HEK293T (cell line): Measurements from ENCODE around the gene ZNF48.

Experiments
- CTCF ChIA-PET: fragments of 350-600 bp; formaldehyde crosslinking; extraction: SDS; loops from one replicate; lab custom pipeline; 2021; ENCODE audit warnings: antibody characterized with exemption, inconsistent platforms; lab: Yijun Ruan, JAX
- POLR2A ChIA-PET: fragments of 350-600 bp; formaldehyde crosslinking; extraction: SDS; loops from one replicate; lab custom pipeline; 2020; ENCODE audit warnings: antibody characterized with exemption, inconsistent platforms; lab: Yijun Ruan, JAX
- DNase-seq: peaks from one replicate; pipeline ENCODE4 v3.0.0; 2012; ENCODE audit warnings: mixed read lengths; ENCODE audit errors: extremely low spot score
- ARNT ChIP-seq: fragments of 450-650 bp; IDR thresholded peaks from 2 replicates; pipeline ENCODE4 v1.6.1; 2017; ENCODE audit warnings: mild to moderate bottlenecking
- BHLHE40 ChIP-seq: fragments of 450-650 bp; IDR thresholded peaks from 2 replicates; pipeline ENCODE4 v1.6.1; 2016; ENCODE audit warnings: mild to moderate bottlenecking, moderate library complexity, borderline replicate concordance
- CTBP1 ChIP-seq: fragments of 450-650 bp; IDR thresholded peaks from 2 replicates; pipeline ENCODE4 v1.6.1; 2016; ENCODE audit warnings: borderline replicate concordance
- ELF4 ChIP-seq: fragments of 450-650 bp; IDR thresholded peaks from 2 replicates; pipeline ENCODE4 v1.6.1; 2017; ENCODE audit warnings: antibody characterized with exemption
- FOXA1 ChIP-seq: fragments of 450-650 bp; IDR thresholded peaks from 2 replicates; pipeline ENCODE4 v1.6.1; 2016; ENCODE audit warnings: mild to moderate bottlenecking
- FOXK2 ChIP-seq: fragments of 450-650 bp; IDR thresholded peaks from 2 replicates; pipeline ENCODE4 v1.6.1; 2016; ENCODE audit warnings: mild to moderate bottlenecking
- FOXM1 ChIP-seq: fragments of 450-650 bp; IDR thresholded peaks from 2 replicates; pipeline ENCODE4 v1.6.1; 2017; ENCODE audit warnings: mild to moderate bottlenecking, borderline replicate concordance
- HDGF ChIP-seq: fragments of 450-650 bp; IDR thresholded peaks from 2 replicates; pipeline ENCODE4 v1.6.1; 2017; ENCODE audit warnings: antibody characterized with exemption, borderline replicate concordance
- L3MBTL2 ChIP-seq: fragments of 450-650 bp; conservative IDR thresholded peaks from 2 replicates; pipeline ENCODE4 v1.6.1; 2016; ENCODE audit warnings: mild to moderate bottlenecking
- LEF1 ChIP-seq: fragments of 450-650 bp; IDR thresholded peaks from 2 replicates; pipeline ENCODE4 v1.6.1; 2017; ENCODE audit warnings: mild to moderate bottlenecking, borderline replicate concordance
- NFRKB ChIP-seq: fragments of 450-650 bp; IDR thresholded peaks from 2 replicates; pipeline ENCODE4 v1.6.1; 2016; ENCODE audit warnings: mild to moderate bottlenecking, moderate library complexity
- PKNOX1 ChIP-seq: fragments of 450-650 bp; IDR thresholded peaks from 2 replicates; pipeline ENCODE4 v1.6.1; 2016
- SP1 ChIP-seq: fragments of 450-650 bp; IDR thresholded peaks from 2 replicates; pipeline ENCODE4 v1.6.1; 2017
- SUZ12 ChIP-seq: fragments of 450-650 bp; IDR thresholded peaks from 2 replicates; pipeline ENCODE4 v1.6.1; 2016; ENCODE audit warnings: mild to moderate bottlenecking
- TARDBP ChIP-seq: fragments of 450-650 bp; IDR thresholded peaks from 2 replicates; pipeline ENCODE4 v1.6.1; 2016
- ZNF384 ChIP-seq: fragments of 450-650 bp; IDR thresholded peaks from 2 replicates; pipeline ENCODE4 v1.6.1; 2016

The ZNF48 gene

GRCh38 chr16:30366511-30366910 is 28.7 kb upstream of the ZNF48 start:
- no peak for DNase-seq
- ChIA-PET POLR2A (interaction anchor here (1.6 to 6.0 kb wide), 3 partner anchors 9 to 29 kb away, joined by 6 to 95 read pairs (median 6); partner anchors contain the start of genes CD2BP2 and ZNF48), CTCF (no interaction called here)
- TF ChIP-seq FOXA1 (no peak), FOXM1 (no peak), CTBP1 (no peak), TARDBP (no peak)

- ChIA-PET POLR2A (interaction anchor here (0.6 to 6.0 kb wide), 5 partner anchors 9 to 40 kb away, joined by 4 to 95 read pairs (median 6); partner anchors contain the start of genes CD2BP2, ZNF48 and ZNF771), CTCF (interaction anchor here (0.9 kb wide), 1 partner anchor 28 kb away, joined by 3 read pairs; no protein-coding TSS in a partner anchor)
- TF ChIP-seq ELF4 = no peak
- TF ChIP-seq SP1 = no peak
- TF ChIP-seq TARDBP = no peak
- no peak for TF ChIP-seq NFRKB
- no peak for TF ChIP-seq FOXK2
- TF ChIP-seq SUZ12 = no peak
- no peak for TF ChIP-seq L3MBTL2
- DNase-seq = no peak
Observed at GRCh38 chr16:30367349-30368009, 27.7 kb upstream of the ZNF48 start.

- ChIA-PET CTCF (interaction anchor here (0.9 to 1.3 kb wide), 3 partner anchors 9 to 41 kb away, joined by 3 to 6 read pairs (median 5); no protein-coding TSS in a partner anchor), POLR2A (interaction anchor here (0.9 to 6.0 kb wide), 8 partner anchors 8 to 266 kb away, joined by 3 to 95 read pairs (median 6); partner anchors contain the start of genes CD2BP2, ZNF48, ZNF689 and ZNF771)
- no peak for TF ChIP-seq BHLHE40
- TF ChIP-seq SUZ12 = no peak
- TF ChIP-seq ELF4 = no peak
- no peak for TF ChIP-seq FOXM1
- no peak for TF ChIP-seq L3MBTL2
- no peak for TF ChIP-seq NFRKB
- TF ChIP-seq FOXK2 = no peak
- TF ChIP-seq LEF1 = no peak
- TF ChIP-seq HDGF = no peak
- no peak for TF ChIP-seq PKNOX1
- no peak for TF ChIP-seq ZNF384
- no peak for TF ChIP-seq CTBP1
- DNase-seq = no peak
Observed at GRCh38 chr16:30368122-30368791, 27.0 kb upstream of the ZNF48 start.

GRCh38 chr16:30368792-30369090 is 26.5 kb upstream of the ZNF48 start:
- POLR2A ChIA-PET = interaction anchor here (0.6 to 6.0 kb wide), 9 partner anchors 9 to 294 kb away, joined by 3 to 95 read pairs (median 4); partner anchors contain the start of genes CD2BP2, ZNF48, ZNF689 and ZNF771
- CTCF ChIA-PET = interaction anchor here (1.1 to 1.3 kb wide), 2 partner anchors 9 to 41 kb away, joined by 5 to 6 read pairs; no protein-coding TSS in a partner anchor
- no peak for TF ChIP-seq FOXA1
- no peak for TF ChIP-seq ZNF384
- no peak for TF ChIP-seq PKNOX1
- TF ChIP-seq L3MBTL2 = no peak
- no peak for TF ChIP-seq HDGF
- TF ChIP-seq BHLHE40 = no peak
- no peak for TF ChIP-seq SUZ12
- no peak for DNase-seq

- TF ChIP-seq ARNT (no peak), SUZ12 (no peak), L3MBTL2 (no peak), HDGF (no peak), NFRKB (no peak), ELF4 (no peak), TARDBP (no peak), BHLHE40 (no peak), CTBP1 (no peak), FOXK2 (no peak)
- no peak for DNase-seq
- ChIA-PET POLR2A (interaction anchor here (0.6 to 6.0 kb wide), 11 partner anchors 9 to 295 kb away, joined by 3 to 95 read pairs (median 4); partner anchors contain the start of genes CD2BP2, TBX6, ZNF48 and ZNF689), CTCF (interaction anchor here (0.6 to 1.3 kb wide), 3 partner anchors 10 to 301 kb away, joined by 3 to 6 read pairs (median 5); no protein-coding TSS in a partner anchor)
Observed at GRCh38 chr16:30369091-30369937, 25.9 kb upstream of the ZNF48 start.

GRCh38 chr16:30369938-30370455 is 25.2 kb upstream of the ZNF48 start:
- ChIA-PET CTCF (interaction anchor here (0.6 to 1.3 kb wide), 3 partner anchors 38 to 302 kb away, joined by 3 to 8 read pairs (median 6); partner anchors contain the start of gene ZNF771), POLR2A (interaction anchor here (1.0 to 6.0 kb wide), 8 partner anchors 13 to 562 kb away, joined by 3 to 95 read pairs (median 6); partner anchors contain the start of genes CD2BP2, TBX6, ZNF48 and ZNF771)
- no peak for DNase-seq
- TF ChIP-seq TARDBP (no peak), CTBP1 (no peak), BHLHE40 (no peak), HDGF (no peak), PKNOX1 (no peak), FOXM1 (no peak), FOXK2 (no peak), L3MBTL2 (no peak), ELF4 (no peak), FOXA1 (no peak), ARNT (no peak)
